SK-N-MC (cell line): ENCODE measurements around the gene SART3.

Experiments
- DNase-seq: peaks from one replicate; pipeline ENCODE4 v3.0.0-alpha.2; 2011; ENCODE audit warnings: low read depth, low spot score
- H3K27ac ChIP-seq: fragments of 200-600 bp; sonication (generic); 2 replicates; pipeline ENCODE4 v1.5.1; 2016; ENCODE audit warnings: mixed run types
- H3K36me3 ChIP-seq: fragments of 200-600 bp; sonication (generic); 2 replicates; pipeline ENCODE4 v1.6.1; 2017; ENCODE audit warnings: antibody characterized with exemption, low read length, mixed read lengths; ENCODE audit not compliant: insufficient read depth
- H3K4me3 ChIP-seq: fragments of 200-600 bp; sonication (generic); 2 replicates; pipeline ENCODE4 v1.5.1; 2016
- H3K9ac ChIP-seq: fragments of 200-600 bp; sonication (generic); 2 replicates; pipeline ENCODE4 v1.8.0; 2017; ENCODE audit warnings: mixed run types, mixed read lengths; ENCODE audit not compliant: insufficient read length
- H3K9me3 ChIP-seq: fragments of 200-600 bp; sonication (generic); 2 replicates; pipeline ENCODE4 v1.6.1; 2017; ENCODE audit warnings: low read depth, mild to moderate bottlenecking, antibody characterized with exemption, low read length, moderate library complexity, mixed read lengths
- EZH2 ChIP-seq: fragments of 200-600 bp; sonication (generic); IDR thresholded peaks from one replicate; pipeline ENCODE4 v1.6.1; 2017; ENCODE audit warnings: antibody characterized with exemption
- FOXP2 ChIP-seq: optimal IDR thresholded peaks from 2 replicates; pipeline ENCODE3; 2011; ENCODE audit warnings: mild to moderate bottlenecking, moderate library complexity; ENCODE audit not compliant: insufficient read depth; ENCODE audit errors: extremely low read length, control extremely low read depth
- POLR2AphosphoS5 ChIP-seq: IDR thresholded peaks from 2 replicates; pipeline ENCODE4 v1.6.1; 2012; ENCODE audit warnings: mild to moderate bottlenecking, low read depth, low read length, borderline replicate concordance

The SART3 gene

GRCh38 chr12:108584456-108585065 is 23.6 kb upstream of the SART3 start:
- no peak overlapping the region for H3K9ac ChIP-seq
- TF ChIP-seq FOXP2 (no peak), POLR2AphosphoS5 (no peak), EZH2 (no peak)

GRCh38 chr12:108583991-108584390 is 23.0 kb upstream of the SART3 start:
- TF ChIP-seq POLR2AphosphoS5 (no peak), EZH2 (no peak), FOXP2 (no peak)
- no peaks in the 10 kb centered on the region for H3K9me3 ChIP-seq
- H3K4me3 ChIP-seq, result no peak overlapping the region
- no peak overlapping the region for H3K27ac ChIP-seq
- no peaks in the 10 kb centered on the region for H3K36me3 ChIP-seq
- no peak overlapping the region for H3K9ac ChIP-seq
- no peak for DNase-seq

More at GRCh38 chr12:108584456-108585065, 23.6 kb upstream of the SART3 start:
- H3K4me3 ChIP-seq, result no peak overlapping the region
- H3K36me3 ChIP-seq, result no peaks in the 10 kb centered on the region
- DNase-seq, result no peak
- no peaks in the 10 kb centered on the region for H3K9me3 ChIP-seq
- H3K27ac ChIP-seq, result no peak overlapping the region

GRCh38 chr12:108582978-108583770 is 22.2 kb upstream of the SART3 start:
- no peak for DNase-seq
- TF ChIP-seq EZH2, result no peak
- TF ChIP-seq POLR2AphosphoS5, result no peak
- TF ChIP-seq FOXP2, result no peak
- 0 out of 2 replicates have a peak overlapping the region, but pooled peaks have one; percentile 9 for H3K27ac ChIP-seq
- no peaks in the 10 kb centered on the region for H3K36me3 ChIP-seq
- no peak overlapping the region for H3K4me3 ChIP-seq
- no peak overlapping the region for H3K9ac ChIP-seq
- no peaks in the 10 kb centered on the region for H3K9me3 ChIP-seq

GRCh38 chr12:108582509-108582908 is 21.5 kb upstream of the SART3 start:
- H3K36me3 ChIP-seq, result no peaks in the 10 kb centered on the region
- no peak overlapping the region for H3K9ac ChIP-seq
- TF ChIP-seq POLR2AphosphoS5, result no peak
- no peak for TF ChIP-seq FOXP2
- H3K4me3 ChIP-seq, result no peak overlapping the region
- H3K27ac ChIP-seq, result no peak overlapping the region
- no peak for DNase-seq
- H3K9me3 ChIP-seq, result no peaks in the 10 kb centered on the region

GRCh38 chr12:108581311-108582227 is 20.6 kb upstream of the SART3 start:
- H3K9ac ChIP-seq, result no peak overlapping the region
- H3K9me3 ChIP-seq, result no peaks in the 10 kb centered on the region
- no peak for DNase-seq
- no peak overlapping the region for H3K4me3 ChIP-seq
- H3K36me3 ChIP-seq, result no peaks in the 10 kb centered on the region
- no peak overlapping the region for H3K27ac ChIP-seq
- TF ChIP-seq FOXP2 (no peak), EZH2 (no peak), POLR2AphosphoS5 (no peak)

- Histone ChIP-seq H3K36me3 (no peaks in the 10 kb centered on the region), H3K9ac (no peak overlapping the region), H3K27ac (no peak overlapping the region), H3K9me3 (no peaks in the 10 kb centered on the region), H3K4me3 (no peak overlapping the region)
- no peak for DNase-seq
- no peak for TF ChIP-seq EZH2
- no peak for TF ChIP-seq FOXP2
- TF ChIP-seq POLR2AphosphoS5, result no peak
Observed at GRCh38 chr12:108580531-108580930, 19.6 kb upstream of the SART3 start.

- no peaks in the 10 kb centered on the region for H3K36me3 ChIP-seq
- H3K4me3 ChIP-seq, result no peak overlapping the region
- H3K9me3 ChIP-seq, result no peaks in the 10 kb centered on the region
- no peak overlapping the region for H3K9ac ChIP-seq
- no peak for DNase-seq
- no peak for TF ChIP-seq EZH2
- no peak for TF ChIP-seq FOXP2
- no peak for TF ChIP-seq POLR2AphosphoS5
- H3K27ac ChIP-seq, result peak overlapping the region; percentile 15; the same call in 1 of the 2 replicates
Observed at GRCh38 chr12:108578813-108579212, 17.8 kb upstream of the SART3 start.

- no peak overlapping the region for H3K27ac ChIP-seq
- DNase-seq, result no peak
Observed at GRCh38 chr12:108578264-108578663, 17.3 kb upstream of the SART3 start.

More at GRCh38 chr12:108578264-108578663, 17.3 kb upstream of the SART3 start:
- TF ChIP-seq POLR2AphosphoS5 (no peak), EZH2 (no peak), FOXP2 (no peak)
- Histone ChIP-seq H3K9me3 (no peaks in the 10 kb centered on the region), H3K36me3 (no peaks in the 10 kb centered on the region), H3K4me3 (no peak overlapping the region), H3K9ac (no peak overlapping the region)
